ENCODE results near the gene MAP4K5. TPM values are rescaled to one million over a fixed set of nuclear protein-coding genes. Genes with fewer than 3 reads are reported as not detected.

The MAP4K5 gene
- total and polyA plus RNA-seq, 2 of the 4 experiments (the other 2 are of a cell fraction), result 33.1 to 46.1 TPM

DNA sequence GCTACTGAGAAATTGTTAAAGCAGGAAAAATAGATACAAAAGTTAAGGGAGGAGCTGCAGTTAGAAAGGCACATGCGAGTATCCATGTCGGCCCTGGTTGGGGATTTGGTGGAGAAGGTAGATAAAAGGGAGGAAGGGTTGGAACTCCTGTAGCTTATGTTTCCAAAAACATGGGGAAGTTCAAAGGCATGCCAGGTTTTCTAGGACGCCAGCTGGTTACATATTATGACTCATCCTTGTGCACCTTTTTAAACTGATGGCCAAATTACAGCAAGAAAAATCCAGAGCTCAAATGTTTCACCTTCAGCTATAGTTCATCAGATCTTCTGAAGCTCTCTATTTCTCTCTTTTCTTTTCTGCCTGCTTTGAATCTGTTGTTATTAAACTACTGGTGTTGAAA lies 13.2 kb upstream of the MAP4K5 start:
- no peak for ATAC-seq (ENCODE audit: low read depth)
- peak; percentile 18; the same call in 1 of the 2 replicates for TF ChIP-seq FOS (IDR thresholded peaks at IDR 0.05; ENCODE audit: low read depth, low read length)
- TF ChIP-seq, protein P1, sequence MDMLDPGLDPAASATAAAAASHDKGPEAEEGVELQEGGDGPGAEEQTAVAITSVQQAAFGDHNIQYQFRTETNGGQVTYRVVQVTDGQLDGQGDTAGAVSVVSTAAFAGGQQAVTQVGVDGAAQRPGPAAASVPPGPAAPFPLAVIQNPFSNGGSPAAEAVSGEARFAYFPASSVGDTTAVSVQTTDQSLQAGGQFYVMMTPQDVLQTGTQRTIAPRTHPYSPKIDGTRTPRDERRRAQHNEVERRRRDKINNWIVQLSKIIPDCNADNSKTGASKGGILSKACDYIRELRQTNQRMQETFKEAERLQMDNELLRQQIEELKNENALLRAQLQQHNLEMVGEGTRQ (IDR thresholded peaks at IDR 0.05; ENCODE audit: low read depth, low read length), result no peak
- Histone ChIP-seq H2BK15ac (ENCODE audit: low read depth, low read length) (no peak overlapping the region), H2AK9ac (replicated peaks; ENCODE audit: low read depth, low read length, poor library complexity) (no peak overlapping the region), H3K9me3 (ENCODE audit: control insufficient read depth, insufficient read depth, low read length) (no peaks in the 10 kb centered on the region), H4K91ac (ENCODE audit: insufficient read depth, low read depth, low read length) (no peak overlapping the region), H4K5ac (ENCODE audit: low read depth, low read length) (no peak overlapping the region), H2BK120ac (ENCODE audit: low read depth, low read length) (no peak overlapping the region), H2BK20ac (ENCODE audit: low read depth, low read length) (no peak overlapping the region), H3K4me1 (ENCODE audit: control insufficient read depth, insufficient read depth, low read length) (no peaks in the 10 kb centered on the region), H2AFZ (replicated peaks; ENCODE audit: low read length, poor library complexity) (no peak overlapping the region), H3K56ac (ENCODE audit: extremely low read depth, insufficient read depth, low read length) (no peak overlapping the region), H3K9me1 (ENCODE audit: insufficient read depth, low read length) (no peaks in the 10 kb centered on the region), H3K4ac (ENCODE audit: low read depth, low read length) (no peak overlapping the region), H2BK5ac (ENCODE audit: low read depth, low read length, poor library complexity, severe bottlenecking) (no peak overlapping the region), H3K23ac (ENCODE audit: low read depth, low read length) (no peak overlapping the region), H3K4me3 (ENCODE audit: insufficient read depth, low read depth, low read length) (no peak overlapping the region), H3K27me3 (ENCODE audit: control insufficient read depth, insufficient read depth, low read length) (no peaks in the 10 kb centered on the region; the same call in 1 of the 2 replicates), H2AK5ac (ENCODE audit: low read depth, low read length) (no peak overlapping the region), H4K20me1 (ENCODE audit: insufficient read depth, low read length) (no peaks in the 10 kb centered on the region), H3K18ac (ENCODE audit: low read depth, low read length) (no peak overlapping the region), H3K14ac (replicated peaks; ENCODE audit: low read depth, low read length) (no peak overlapping the region), H3K9ac (ENCODE audit: low read depth, low read length) (no peak overlapping the region), H3K79me1 (ENCODE audit: low read depth in 1 of 2, low read length in 2 of 2) (no peaks in the 10 kb centered on the region), H3K4me2 (ENCODE audit: low read depth, low read length) (no peak overlapping the region), H4K8ac (ENCODE audit: low read depth in 2 of 2, low read length in 2 of 2) (no peak overlapping the region), H3K27ac (ENCODE audit: insufficient read depth, low read length) (no peak overlapping the region), H3K36me3 (ENCODE audit: control insufficient read depth, insufficient read depth, low read length) (no peaks in the 10 kb centered on the region)
- no CpG with 5 or more reads among the region's 3 CpGs for WGBS, 2 experiments (ENCODE audit: extremely low coverage in 2 of 2, insufficient read length in 1 of 2)
- intact Hi-C loops (cut with micrococcal nuclease), result no loop called here
- no TSS peak for BruUV-seq (replicated peaks)
- dilution Hi-C loops (cut with HindIII; ENCODE audit: low sequenced_read_pairs, unreplicated experiment), result no loop called here
- in situ Hi-C loops (cut with MboI; ENCODE audit: low sequenced_read_pairs), result no loop called here
- ChIA-PET CTCF (interaction anchor here (1.0 kb wide), 1 partner anchor 221 kb away, joined by 3 read pairs; no protein-coding TSS in a partner anchor), POLR2A (ENCODE audit: unreplicated experiment) (no interaction called here)
- no peak for DNase-seq

Measured in IMR-90 (cell line).